T-helper 1 cell treated with Interleukin-12 subunit alpha and Interleukin-12 subunit beta and Interleukin-4 antibody, amounts not matched to agents 30 ng/mL and 1 ng/mL, for 36 hours (primary cell): Measurements from ENCODE around the gene PLCB1. TPM values are rescaled to one million over a fixed set of nuclear protein-coding genes. Genes with fewer than 3 reads are reported as not detected.

Source experiments
- intact Hi-C: fragments of 100-400 bp; cut with micrococcal nuclease; formaldehyde crosslinking; loops from one replicate; pipeline ENCODE4 v1.15.1; 2024
- total RNA-seq: library from RNA; stranded (reverse); gene quantifications from 2 replicates; pipeline ENCODE4 v1.2.3, GENCODE V29; 2022

The PLCB1 gene
- total RNA-seq, 1 donor from 2014 or later, result 1.4 TPM

GRCh38 chr20:8749101-8749500 is 617.0 kb downstream of the PLCB1 start:
- intact Hi-C loops, result no loop called here

- intact Hi-C loops, result no loop called here
These were observed 617.9 kb downstream of the PLCB1 start for GRCh38 chr20:8749986-8750385.

GRCh38 chr20:8755340-8756118 is 623.5 kb downstream of the PLCB1 start:
- intact Hi-C loops, result no loop called here

GRCh38 chr20:8756410-8756809 is 624.3 kb downstream of the PLCB1 start:
- intact Hi-C loops, result no loop called here

GRCh38 chr20:8757146-8757545 is 625.1 kb downstream of the PLCB1 start:
- intact Hi-C loops, result no loop called here

- intact Hi-C loops, result no loop called here
These were observed 632.4 kb downstream of the PLCB1 start for GRCh38 chr20:8764344-8764962.

GRCh38 chr20:8766868-8767390 is 634.9 kb downstream of the PLCB1 start:
- intact Hi-C loops, result no loop called here

- intact Hi-C loops, result no loop called here
These were observed 642.3 kb downstream of the PLCB1 start for GRCh38 chr20:8774412-8774811.

GRCh38 chr20:8777911-8778310 is 645.8 kb downstream of the PLCB1 start:
- intact Hi-C loops, result no loop called here

- intact Hi-C loops, result no loop called here
These were observed 646.3 kb downstream of the PLCB1 start for GRCh38 chr20:8778387-8778786.

- intact Hi-C loops, result no loop called here
These were observed 648.8 kb downstream of the PLCB1 start for GRCh38 chr20:8780915-8781314.

- intact Hi-C loops, result no loop called here
These were observed 650.7 kb downstream of the PLCB1 start for GRCh38 chr20:8782804-8783203.

GRCh38 chr20:8783734-8784133 is 651.7 kb downstream of the PLCB1 start:
- intact Hi-C loops, result no loop called here

- intact Hi-C loops, result no loop called here
These were observed 654.3 kb downstream of the PLCB1 start for GRCh38 chr20:8786383-8786782.

GRCh38 chr20:8787090-8787489 is 655.0 kb downstream of the PLCB1 start:
- intact Hi-C loops, result no loop called here

- intact Hi-C loops, result no loop called here
These were observed 656.2 kb downstream of the PLCB1 start for GRCh38 chr20:8788275-8788674.

- intact Hi-C loops, result no loop called here
These were observed 656.8 kb downstream of the PLCB1 start for GRCh38 chr20:8788831-8789230.

- intact Hi-C loops, result loop anchor here (5.0 kb wide), 1 partner anchor 677 kb away; no protein-coding TSS in a partner anchor
These were observed 658.5 kb downstream of the PLCB1 start for GRCh38 chr20:8790442-8791074.

GRCh38 chr20:8795404-8795803 is 663.3 kb downstream of the PLCB1 start:
- intact Hi-C loops, result no loop called here

- intact Hi-C loops, result no loop called here
These were observed 664.1 kb downstream of the PLCB1 start for GRCh38 chr20:8796088-8796660.

- intact Hi-C loops, result no loop called here
These were observed 666.4 kb downstream of the PLCB1 start for GRCh38 chr20:8798505-8798904.

- intact Hi-C loops, result no loop called here
These were observed 668.0 kb downstream of the PLCB1 start for GRCh38 chr20:8800089-8800488.
